Left kidney (tissue), 2 donors: ENCODE results near the gene EYS. TPM values are rescaled to one million over a fixed set of nuclear protein-coding genes. Genes with fewer than 3 reads are reported as not detected.
"Not testable (repeated sequence)": the region's sequence is repeated elsewhere in the genome, so short reads cannot be mapped to it uniquely, and the experiment has no call there.

Source experiments
- DNase-seq: peaks from one replicate; pipeline ENCODE4 v3.0.0-alpha.2; 2013
- polyA plus RNA-seq: library from polyadenylated mRNA; unstranded; fragments of 120-200 nt; gene quantifications from one replicate; pipeline ENCODE4 v1.2.1, GENCODE V29; 2013; ENCODE audit not compliant: insufficient read length

EYS gene
- polyA plus RNA-seq, 1 donor: 0.96 TPM

DNA sequence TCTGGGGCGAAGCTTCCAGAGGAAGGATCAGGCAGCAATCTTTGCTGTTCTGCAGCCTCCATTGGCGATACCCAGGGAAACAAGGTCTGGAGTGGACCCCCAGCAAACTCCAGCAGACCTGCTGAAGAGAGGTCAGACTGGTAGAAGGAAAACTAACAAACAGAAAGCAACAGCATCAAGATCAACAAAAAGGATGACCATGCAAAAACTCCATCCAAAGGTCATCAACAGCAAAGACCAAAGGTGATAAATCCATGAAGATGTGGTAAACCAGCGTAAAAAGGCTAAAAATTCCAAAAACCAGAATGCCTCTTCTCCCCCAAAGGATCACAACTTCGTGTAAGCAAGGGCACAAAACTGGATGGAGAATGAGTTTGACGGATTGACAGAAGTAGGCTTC lies 1818.6 kb downstream of the EYS start:
- DNase-seq: no peak

GRCh38 chr6:63887804-63888203 lies 1819.2 kb downstream of the EYS start:
- not testable (repeated sequence) for DNase-seq

- no peak for DNase-seq
Observed at GRCh38 chr6:63887002-63887751, 1819.8 kb downstream of the EYS start.

GRCh38 chr6:63886341-63886740 lies 1820.7 kb downstream of the EYS start:
- DNase-seq: no peak

GRCh38 chr6:63883597-63883996 lies 1823.4 kb downstream of the EYS start:
- DNase-seq: no peak

DNA sequence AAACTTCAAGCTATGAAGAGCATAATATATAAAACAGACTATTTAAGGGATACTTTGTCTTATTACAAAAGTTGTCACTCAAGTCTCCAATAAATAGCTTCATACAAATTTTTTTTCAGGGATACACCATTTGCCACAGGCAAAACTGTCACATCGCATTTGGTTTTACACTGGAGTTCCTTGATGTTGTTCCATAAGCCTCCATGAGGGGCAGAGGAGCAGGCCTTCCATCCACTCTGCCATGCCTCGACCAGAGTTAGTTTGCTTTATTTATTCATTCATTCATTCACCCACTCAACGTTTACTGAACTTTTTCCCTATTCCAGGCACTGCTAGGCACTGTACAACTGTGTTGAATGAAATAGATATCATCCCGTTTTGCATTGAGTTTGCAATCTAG lies 1824.8 kb downstream of the EYS start:
- no peak for DNase-seq

DNA sequence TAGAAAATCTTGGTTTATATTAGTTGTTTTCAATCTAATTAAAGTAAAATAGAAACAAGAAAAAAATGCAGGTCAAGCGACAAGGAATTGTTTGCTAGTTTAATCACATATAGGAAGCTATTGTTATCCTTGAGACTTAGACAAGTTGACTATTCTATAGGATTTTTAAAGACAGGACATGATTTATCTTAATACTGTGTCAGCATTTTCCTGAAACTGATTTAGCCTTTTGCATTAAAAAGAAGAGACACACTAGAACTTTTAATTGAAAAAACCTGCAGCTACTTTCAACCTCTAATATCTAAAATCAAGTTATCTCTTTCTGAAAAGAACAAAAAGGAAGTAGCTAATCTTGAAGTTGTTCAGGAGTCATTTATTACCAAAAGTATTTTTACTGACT lies 1825.2 kb downstream of the EYS start:
- no peak for DNase-seq

GRCh38 chr6:63872233-63872632 lies 1834.8 kb downstream of the EYS start:
- no peak for DNase-seq

GRCh38 chr6:63868351-63868750 lies 1838.7 kb downstream of the EYS start:
- DNase-seq: no peak

GRCh38 chr6:63864671-63865318 lies 1842.2 kb downstream of the EYS start:
- no peak for DNase-seq

- no peak for DNase-seq
Observed at GRCh38 chr6:63864061-63864460, 1843.0 kb downstream of the EYS start.

- no peak for DNase-seq
Observed at GRCh38 chr6:63862486-63863198, 1844.4 kb downstream of the EYS start.

- no peak for DNase-seq
Observed at GRCh38 chr6:63859528-63859927, 1847.5 kb downstream of the EYS start.

GRCh38 chr6:63858691-63859090 lies 1848.3 kb downstream of the EYS start:
- no peak for DNase-seq

- no peak for DNase-seq
Observed at GRCh38 chr6:63856271-63856670, 1850.8 kb downstream of the EYS start.

DNA sequence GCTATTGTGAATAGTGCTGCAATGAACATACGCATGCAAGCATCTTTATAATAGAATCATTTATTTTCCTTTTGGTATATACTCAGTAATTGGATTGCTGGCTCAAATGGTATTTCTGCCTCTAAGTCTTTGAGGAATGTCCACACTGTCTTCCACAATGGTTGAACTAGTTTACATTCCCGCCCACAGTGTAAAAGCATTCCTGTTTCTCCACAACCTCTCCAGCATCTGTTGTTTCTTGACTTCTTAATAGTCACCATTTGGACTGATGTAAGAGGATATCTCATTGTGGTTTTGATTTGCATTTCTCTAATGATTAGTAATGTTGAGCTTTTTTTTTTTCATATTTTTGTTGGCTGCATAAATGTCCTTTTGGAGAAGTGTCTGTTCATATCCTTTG lies 1862.7 kb downstream of the EYS start:
- no peak for DNase-seq

DNA sequence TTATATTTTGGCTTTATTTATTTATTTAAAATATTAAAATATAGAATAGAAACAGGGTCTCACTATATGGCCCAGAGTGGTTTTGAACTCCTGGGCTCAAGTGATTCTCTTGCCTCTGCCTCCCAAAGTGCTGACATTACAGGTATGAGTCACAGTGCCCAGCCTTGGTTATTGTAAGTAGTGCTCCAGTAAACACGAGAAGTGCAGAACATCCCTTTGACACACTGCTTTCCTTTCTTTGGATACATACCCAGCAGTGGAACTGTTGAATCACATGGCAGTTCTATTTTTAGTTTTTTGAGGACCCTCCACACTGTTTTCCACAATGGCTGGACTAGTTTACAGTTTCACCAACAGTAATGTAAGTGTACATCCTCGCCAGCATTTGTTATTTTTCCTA lies 1867.5 kb downstream of the EYS start:
- DNase-seq: no peak

DNA sequence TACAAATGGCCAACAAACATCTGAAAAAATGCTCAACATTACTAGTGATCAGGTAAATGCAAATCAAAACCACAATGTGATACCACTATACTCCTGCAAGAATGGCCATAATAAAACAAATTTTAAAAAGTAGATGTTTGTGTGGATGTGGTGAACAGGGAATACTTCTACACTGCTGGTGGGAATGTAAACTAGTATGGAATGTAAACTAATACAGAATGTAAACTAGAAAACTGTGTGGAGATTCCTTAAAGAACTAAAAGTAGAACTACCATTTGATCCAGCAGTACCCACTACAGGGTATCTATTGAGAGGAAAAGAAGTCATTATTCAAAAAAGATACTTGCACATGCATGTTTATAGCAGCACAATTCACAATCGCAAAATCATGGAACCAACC lies 1878.3 kb downstream of the EYS start:
- DNase-seq: not testable (repeated sequence)

- DNase-seq: no peak
Observed at GRCh38 chr6:63824722-63825121, 1882.3 kb downstream of the EYS start.

DNA sequence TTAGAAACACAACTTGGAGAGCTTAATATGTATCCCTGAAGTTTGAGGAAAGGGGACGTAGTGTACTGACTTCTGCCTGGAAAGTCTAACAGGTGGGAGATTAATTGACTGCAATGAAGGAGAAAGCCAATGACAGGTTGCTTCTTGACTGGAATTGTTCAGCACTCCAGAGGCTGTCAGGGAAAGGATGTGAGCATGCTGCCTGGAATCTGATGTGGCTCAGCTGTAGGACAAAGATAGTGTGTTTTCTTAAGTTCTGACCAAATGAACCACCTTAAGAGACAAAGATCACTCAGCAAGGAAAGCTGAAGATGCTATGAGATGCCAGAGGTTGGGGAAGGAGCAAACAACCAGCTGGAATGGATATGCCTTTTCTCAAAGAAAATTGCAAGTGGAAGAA lies 1885.6 kb downstream of the EYS start:
- DNase-seq: no peak

- DNase-seq: no peak
Observed at GRCh38 chr6:63819831-63820230, 1887.2 kb downstream of the EYS start.

DNA sequence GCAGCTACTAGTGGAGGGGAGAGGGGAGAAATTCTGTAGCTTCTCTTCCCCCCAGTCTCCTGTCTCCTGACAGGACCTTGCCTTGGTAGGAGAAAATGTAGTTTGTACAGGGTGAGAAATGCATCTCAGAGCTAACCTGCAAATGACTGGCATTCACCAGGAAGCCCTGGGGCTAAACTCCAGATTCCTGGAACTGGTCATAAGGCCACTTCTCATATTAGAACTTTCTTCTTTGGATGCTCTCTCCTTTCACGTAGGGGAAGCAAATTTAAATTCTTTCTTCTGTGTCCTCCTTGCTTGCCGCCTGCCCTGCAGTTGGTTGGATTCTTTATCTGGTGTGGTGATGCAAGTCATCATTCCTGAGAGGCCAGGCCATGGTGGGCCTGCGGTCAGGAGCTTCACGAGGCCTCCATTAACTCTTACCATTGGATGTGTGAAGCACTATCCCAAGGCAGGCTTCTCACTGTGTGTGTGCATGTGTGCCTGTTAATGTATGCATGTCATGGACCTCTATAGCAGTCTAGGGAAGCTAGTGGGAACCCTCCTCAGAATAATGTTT lies 1889.5 kb downstream of the EYS start:
- no peak for DNase-seq

GRCh38 chr6:63816982-63817436 lies 1890.0 kb downstream of the EYS start:
- no peak for DNase-seq
